Activated CD4-positive, alpha-beta memory T cell treated with anti-CD3 and anti-CD28 coated beads for 36 hours (primary cell): ENCODE results near the gene CAMK2B. TPM values are rescaled to one million over a fixed set of nuclear protein-coding genes. Genes with fewer than 3 reads are reported as not detected.

Experiments used
- CTCF ChIA-PET: fragments of 350-600 bp; sonication (Branson Sonifier 250); formaldehyde crosslinking; loops from one replicate; lab custom pipeline; 2021; ENCODE audit warnings: antibody characterized with exemption, inconsistent platforms; lab: Charles Lee
- POLR2A ChIA-PET: fragments of 350-600 bp; sonication (Branson Sonifier 250); formaldehyde crosslinking; loops from one replicate; lab custom pipeline; 2021; ENCODE audit warnings: antibody characterized with exemption; lab: Charles Lee
- DNase-seq: peaks from one replicate; pipeline ENCODE4 v3.0.0-alpha.2; 2020
- H3K27ac Mint-ChIP-seq: one replicate; pipeline ENCODE4 v1.8.0; 2021; ENCODE audit warnings: mixed read lengths
- H3K27me3 Mint-ChIP-seq: one replicate; pipeline ENCODE4 v1.8.0; 2021; ENCODE audit warnings: mixed read lengths
- H3K36me3 Mint-ChIP-seq: one replicate; pipeline ENCODE4 v1.8.0; 2021; ENCODE audit warnings: mixed read lengths
- H3K4me1 Mint-ChIP-seq: one replicate; pipeline ENCODE4 v1.8.0; 2021; ENCODE audit warnings: low read depth, mixed read lengths
- H3K4me3 Mint-ChIP-seq: one replicate; pipeline ENCODE4 v1.8.0; 2021; ENCODE audit warnings: mild to moderate bottlenecking, mixed read lengths
- H3K9me3 Mint-ChIP-seq: one replicate; pipeline ENCODE4 v1.8.0; 2021; ENCODE audit warnings: mixed read lengths
- intact Hi-C: fragments of 100-400 bp; cut with micrococcal nuclease; formaldehyde crosslinking; loops from one replicate; pipeline ENCODE4 v1.15.1; 2023
- total RNA-seq, 2 experiments: library from RNA; stranded (reverse); gene quantifications; one replicate each; pipeline ENCODE4 v1.2.3, GENCODE V29; 2021

CAMK2B gene
- total RNA-seq, 2 experiments from 2014 or later: 0.46 to 0.76 TPM

GRCh38 chr7:44305564-44306507 lies 19.6 kb downstream of the CAMK2B start:
- H3K27me3 Mint-ChIP-seq: peaks cover 8% of the 10 kb centered on the region
- no peak overlapping the region for H3K27ac Mint-ChIP-seq

GRCh38 chr7:44294325-44295069 lies 30.9 kb downstream of the CAMK2B start:
- Mint-ChIP-seq H3K9me3 (no peaks in the 10 kb centered on the region), H3K36me3 (no peaks in the 10 kb centered on the region), H3K27ac (no peak overlapping the region), H3K4me1 (no peaks in the 10 kb centered on the region), H3K4me3 (no peak overlapping the region), H3K27me3 (peaks cover 32% of the 10 kb centered on the region)
- no peak for DNase-seq
- ChIA-PET CTCF (no interaction called here), POLR2A (no interaction called here)
- intact Hi-C loops: no loop called here

More at GRCh38 chr7:44305564-44306507, 19.6 kb downstream of the CAMK2B start:
- ChIA-PET CTCF (no interaction called here), POLR2A (no interaction called here)
- H3K4me3 Mint-ChIP-seq: no peak overlapping the region
- no peaks in the 10 kb centered on the region for H3K9me3 Mint-ChIP-seq
- no peak for DNase-seq
- no peaks in the 10 kb centered on the region for H3K36me3 Mint-ChIP-seq
- H3K4me1 Mint-ChIP-seq: peaks cover 2% of the 10 kb centered on the region
- intact Hi-C loops: loop anchor here (5.0 kb wide), 1 partner anchor 49 kb away; no protein-coding TSS in a partner anchor

GRCh38 chr7:44293561-44294324 lies 31.7 kb downstream of the CAMK2B start:
- H3K27me3 Mint-ChIP-seq: peaks cover 32% of the 10 kb centered on the region
- intact Hi-C loops: no loop called here
- H3K36me3 Mint-ChIP-seq: no peaks in the 10 kb centered on the region
- DNase-seq: peak; percentile 5
- POLR2A ChIA-PET: no interaction called here
- no peaks in the 10 kb centered on the region for H3K9me3 Mint-ChIP-seq
- H3K4me1 Mint-ChIP-seq: no peaks in the 10 kb centered on the region
- CTCF ChIA-PET: no interaction called here
- H3K4me3 Mint-ChIP-seq: no peak overlapping the region
- H3K27ac Mint-ChIP-seq: no peak overlapping the region

- intact Hi-C loops: no loop called here
- H3K36me3 Mint-ChIP-seq: no peaks in the 10 kb centered on the region
- peak; percentile 3 for DNase-seq
- H3K9me3 Mint-ChIP-seq: no peaks in the 10 kb centered on the region
- POLR2A ChIA-PET: no interaction called here
- no peaks in the 10 kb centered on the region for H3K4me1 Mint-ChIP-seq
- peaks cover 32% of the 10 kb centered on the region for H3K27me3 Mint-ChIP-seq
- CTCF ChIA-PET: no interaction called here
- H3K4me3 Mint-ChIP-seq: no peak overlapping the region
- H3K27ac Mint-ChIP-seq: no peak overlapping the region
Observed at GRCh38 chr7:44292876-44293560, 32.4 kb downstream of the CAMK2B start.

- Mint-ChIP-seq H3K4me3 (no peak overlapping the region), H3K4me1 (no peaks in the 10 kb centered on the region), H3K27me3 (peaks cover 32% of the 10 kb centered on the region), H3K36me3 (no peaks in the 10 kb centered on the region), H3K27ac (no peak overlapping the region), H3K9me3 (no peaks in the 10 kb centered on the region)
- POLR2A ChIA-PET: no interaction called here
- intact Hi-C loops: no loop called here
- DNase-seq: no peak
- CTCF ChIA-PET: no interaction called here
Observed at GRCh38 chr7:44292420-44292817, 33.0 kb downstream of the CAMK2B start.

GRCh38 chr7:44291733-44292419 lies 33.5 kb downstream of the CAMK2B start:
- CTCF ChIA-PET: no interaction called here
- DNase-seq: peak; percentile 4
- intact Hi-C loops: no loop called here
- no peak overlapping the region for H3K4me3 Mint-ChIP-seq
- H3K9me3 Mint-ChIP-seq: no peaks in the 10 kb centered on the region
- H3K4me1 Mint-ChIP-seq: no peaks in the 10 kb centered on the region
- no peak overlapping the region for H3K27ac Mint-ChIP-seq
- POLR2A ChIA-PET: no interaction called here
- H3K27me3 Mint-ChIP-seq: peaks cover 30% of the 10 kb centered on the region
- no peaks in the 10 kb centered on the region for H3K36me3 Mint-ChIP-seq

GRCh38 chr7:44291066-44291732 lies 34.2 kb downstream of the CAMK2B start:
- peaks cover 27% of the 10 kb centered on the region for H3K27me3 Mint-ChIP-seq
- CTCF ChIA-PET: no interaction called here

GRCh38 chr7:44290252-44290620 lies 35.2 kb downstream of the CAMK2B start:
- intact Hi-C loops: no loop called here
- H3K4me3 Mint-ChIP-seq: no peak overlapping the region
- DNase-seq: peak; percentile 3

More at GRCh38 chr7:44291066-44291732, 34.2 kb downstream of the CAMK2B start:
- Mint-ChIP-seq H3K4me3 (no peak overlapping the region), H3K9me3 (no peaks in the 10 kb centered on the region), H3K36me3 (no peaks in the 10 kb centered on the region), H3K4me1 (no peaks in the 10 kb centered on the region), H3K27ac (no peak overlapping the region)
- DNase-seq: peak; percentile 3
- intact Hi-C loops: no loop called here
- POLR2A ChIA-PET: no interaction called here

GRCh38 chr7:44289341-44290251 lies 35.8 kb downstream of the CAMK2B start:
- ChIA-PET CTCF (no interaction called here), POLR2A (no interaction called here)
- Mint-ChIP-seq H3K27ac (no peak overlapping the region), H3K36me3 (no peaks in the 10 kb centered on the region), H3K4me3 (no peak overlapping the region), H3K9me3 (no peaks in the 10 kb centered on the region), H3K27me3 (peaks cover 22% of the 10 kb centered on the region), H3K4me1 (no peaks in the 10 kb centered on the region)
- intact Hi-C loops: no loop called here
- peak; percentile 5 for DNase-seq

More at GRCh38 chr7:44290252-44290620, 35.2 kb downstream of the CAMK2B start:
- Mint-ChIP-seq H3K9me3 (no peaks in the 10 kb centered on the region), H3K36me3 (no peaks in the 10 kb centered on the region), H3K27ac (no peak overlapping the region), H3K27me3 (peaks cover 22% of the 10 kb centered on the region), H3K4me1 (no peaks in the 10 kb centered on the region)
- ChIA-PET POLR2A (no interaction called here), CTCF (no interaction called here)

- Mint-ChIP-seq H3K27ac (no peak overlapping the region), H3K4me1 (no peaks in the 10 kb centered on the region), H3K9me3 (no peaks in the 10 kb centered on the region), H3K27me3 (peaks cover 18% of the 10 kb centered on the region), H3K36me3 (no peaks in the 10 kb centered on the region), H3K4me3 (no peak overlapping the region)
- intact Hi-C loops: no loop called here
- POLR2A ChIA-PET: no interaction called here
- DNase-seq: peak; percentile 4
- CTCF ChIA-PET: no interaction called here
Observed at GRCh38 chr7:44288811-44289340, 36.5 kb downstream of the CAMK2B start.
